Lower leg skin (tissue), 4 donors: Measurements from ENCODE around the gene BDKRB2. TPM values are rescaled to one million over a fixed set of nuclear protein-coding genes. Genes with fewer than 3 reads are reported as not detected.

Experiments used
- DNase-seq, 2 donors: peaks; one replicate each; pipeline ENCODE4 v3.0.0-alpha.2; 2019; ENCODE audit warnings: low spot score in 2 of 2
- H3K4me3 ChIP-seq: fragments of 200-600 bp; sonication (generic); 2 replicates; pipeline ENCODE4 v1.5.1; 2017; ENCODE audit warnings: mild to moderate bottlenecking, low read depth; ENCODE audit not compliant: poor library complexity, severe bottlenecking
- CTCF ChIP-seq, 3 donors: fragments of 450-650 bp; IDR thresholded peaks; one replicate each; pipeline ENCODE4 v1.5.1; 2016; ENCODE audit warnings: antibody characterized with exemption in 3 of 3, mild to moderate bottlenecking in 3 of 3, moderate library complexity in 2 of 3
- POLR2A ChIP-seq, 2 donors: fragments of 450-650 bp; IDR thresholded peaks; one replicate each; pipeline ENCODE4 v1.6.1; 2016 to 2017; ENCODE audit warnings: antibody characterized with exemption in 2 of 2, mild to moderate bottlenecking in 1 of 2, moderate library complexity in 1 of 2
- WGBS, 2 donors: methylation state at CpG; one replicate each; pipeline ENCODE4 v1.1.5; 2018; 5-methylcytosine and 5-hydroxymethylcytosine counted together
- intact Hi-C: fragments of 100-400 bp; cut with DNase I; formaldehyde crosslinking; loops from one replicate; pipeline ENCODE4 v1.15.0; 2023; ENCODE audit warnings: low total_unique reads
- total RNA-seq, 4 donors: library from RNA; depleted of rRNA; stranded (reverse); fragments of >200 nt; gene quantifications; one replicate each; pipeline ENCODE4 v1.1.0, GENCODE V29; 2016

BDKRB2 gene
- total RNA-seq, 4 donors from 2014 or later = 8.3 to 14.8 (median 9.4) TPM

GRCh38 chr14:96180043-96180874, 24.4 kb upstream of the BDKRB2 start:
- WGBS, 2 donors = 76 to 78% methylated on average over 7 of the region's 7 CpGs
- H3K4me3 ChIP-seq = no peak overlapping the region
- intact Hi-C loops = no loop called here
- TF ChIP-seq POLR2A (IDR thresholded peaks at IDR 0.05) (no peak), CTCF (IDR thresholded peaks at IDR 0.05) (no peak)
- no peak for DNase-seq

GRCh38 chr14:96181186-96182056, 23.2 kb upstream of the BDKRB2 start:
- intact Hi-C loops = no loop called here
- no peak for TF ChIP-seq POLR2A (IDR thresholded peaks at IDR 0.05)
- TF ChIP-seq CTCF (IDR thresholded peaks at IDR 0.05) = no peak
- H3K4me3 ChIP-seq = no peak overlapping the region
- WGBS, 2 donors = 76 to 80% methylated on average over 17 of the region's 17 CpGs
- DNase-seq = no peak

GRCh38 chr14:96182546-96182945, 22.1 kb upstream of the BDKRB2 start:
- intact Hi-C loops = no loop called here
- TF ChIP-seq CTCF (IDR thresholded peaks at IDR 0.05) (no peak), POLR2A (IDR thresholded peaks at IDR 0.05) (no peak)
- WGBS, 2 donors = 83 to 84% methylated on average over 4 of the region's 4 CpGs
- no peak for DNase-seq
- no peak overlapping the region for H3K4me3 ChIP-seq

GRCh38 chr14:96184737-96185136, 19.9 kb upstream of the BDKRB2 start:
- 60 to 61% methylated on average over 9 of the region's 9 CpGs for WGBS, 2 donors
- no peak for DNase-seq
- H3K4me3 ChIP-seq = no peak overlapping the region
- no peak for TF ChIP-seq POLR2A (IDR thresholded peaks at IDR 0.05)
- no peak for TF ChIP-seq CTCF (IDR thresholded peaks at IDR 0.05)
- intact Hi-C loops = no loop called here

- no peak for DNase-seq
- intact Hi-C loops = no loop called here
- WGBS, 2 donors = 63 to 67% methylated on average over 9 of the region's 9 CpGs
- no peak overlapping the region for H3K4me3 ChIP-seq
- no peak for TF ChIP-seq CTCF (IDR thresholded peaks at IDR 0.05)
- no peak for TF ChIP-seq POLR2A (IDR thresholded peaks at IDR 0.05)
Measured at GRCh38 chr14:96187216-96188031, 17.2 kb upstream of the BDKRB2 start.
